A549 (cell line): ENCODE data around the gene OR52D1.

Experiments used
- CEBPB ChIP-seq, 2 experiments: fragments of >200 bp in 1 of 2; sonication (Bioruptor Twin) in 1 of 2; formaldehyde crosslinking in 1 of 2; IDR thresholded peaks; 2 replicates each; pipeline ENCODE4 v1.6.1; 2012 to 2016
- KDM1A ChIP-seq: fragments of 200-600 bp; sonication (generic); IDR thresholded peaks from 2 replicates; pipeline ENCODE4 v1.6.1; 2016; ENCODE audit warnings: low read depth, mild to moderate bottlenecking
- MAFK ChIP-seq: fragments of 450-650 bp; IDR thresholded peaks from 2 replicates; pipeline ENCODE4 v1.6.1; 2014; ENCODE audit not compliant: partially characterized antibody
- RAD21 ChIP-seq, 2 experiments: fragments of >200 bp in 1 of 2; sonication (Bioruptor Twin) in 1 of 2; formaldehyde crosslinking in 1 of 2; IDR thresholded peaks in 1 of 2; conservative IDR thresholded peaks in 1 of 2; 2 replicates in 1 of 2; 3 replicates in 1 of 2; pipeline ENCODE4 v1.6.1; 2012 to 2018; ENCODE audit warnings: inconsistent platforms in 1 of 2
- RCOR1 ChIP-seq: fragments of 150-350 bp; IDR thresholded peaks from 2 replicates; pipeline ENCODE4 v1.6.1; 2014; ENCODE audit warnings: antibody characterized with exemption, low read length, low read depth
- RFX5 ChIP-seq: fragments of 450-650 bp; IDR thresholded peaks from 2 replicates; pipeline ENCODE4 v1.7.1; 2014; ENCODE audit warnings: antibody characterized with exemption, mild to moderate bottlenecking, moderate library complexity
- SMC3 ChIP-seq: fragments of >200 bp; sonication (Bioruptor Twin); formaldehyde crosslinking; IDR thresholded peaks from 3 replicates; pipeline ENCODE4 v1.6.1; 2018; ENCODE audit warnings: inconsistent platforms
- TF ChIP-seq, protein P1 (sequence below): fragments of >200 bp; sonication (Bioruptor Twin); formaldehyde crosslinking; IDR thresholded peaks from 3 replicates; pipeline ENCODE4 v1.5.1; 2016

DNA sequence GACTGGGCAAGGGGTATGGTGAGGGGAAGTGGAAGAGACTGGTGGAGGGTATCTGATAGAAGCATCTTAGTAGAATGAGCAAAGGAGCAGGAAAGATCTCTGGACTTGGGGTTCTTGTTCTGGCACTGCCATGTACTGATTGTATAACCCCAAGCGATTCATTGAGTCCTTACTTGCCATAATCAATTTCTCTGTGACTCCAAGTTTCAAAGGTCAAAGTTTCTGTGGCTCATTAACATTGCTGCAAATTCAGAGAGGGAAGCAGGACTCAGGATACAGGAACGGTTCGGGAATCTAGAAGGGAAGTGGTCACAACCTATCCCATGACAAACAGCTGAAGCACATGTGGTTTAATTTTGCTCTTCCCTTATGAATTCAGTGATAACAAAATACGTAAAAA, 39.1 kb upstream of the OR52D1 start:
- no peak for TF ChIP-seq MAFK
- TF ChIP-seq, protein P1, sequence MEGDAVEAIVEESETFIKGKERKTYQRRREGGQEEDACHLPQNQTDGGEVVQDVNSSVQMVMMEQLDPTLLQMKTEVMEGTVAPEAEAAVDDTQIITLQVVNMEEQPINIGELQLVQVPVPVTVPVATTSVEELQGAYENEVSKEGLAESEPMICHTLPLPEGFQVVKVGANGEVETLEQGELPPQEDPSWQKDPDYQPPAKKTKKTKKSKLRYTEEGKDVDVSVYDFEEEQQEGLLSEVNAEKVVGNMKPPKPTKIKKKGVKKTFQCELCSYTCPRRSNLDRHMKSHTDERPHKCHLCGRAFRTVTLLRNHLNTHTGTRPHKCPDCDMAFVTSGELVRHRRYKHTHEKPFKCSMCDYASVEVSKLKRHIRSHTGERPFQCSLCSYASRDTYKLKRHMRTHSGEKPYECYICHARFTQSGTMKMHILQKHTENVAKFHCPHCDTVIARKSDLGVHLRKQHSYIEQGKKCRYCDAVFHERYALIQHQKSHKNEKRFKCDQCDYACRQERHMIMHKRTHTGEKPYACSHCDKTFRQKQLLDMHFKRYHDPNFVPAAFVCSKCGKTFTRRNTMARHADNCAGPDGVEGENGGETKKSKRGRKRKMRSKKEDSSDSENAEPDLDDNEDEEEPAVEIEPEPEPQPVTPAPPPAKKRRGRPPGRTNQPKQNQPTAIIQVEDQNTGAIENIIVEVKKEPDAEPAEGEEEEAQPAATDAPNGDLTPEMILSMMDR, result no peak
- no peak for TF ChIP-seq RCOR1
- TF ChIP-seq SMC3, result no peak
- TF ChIP-seq RAD21 (conservative IDR thresholded peaks at IDR 0.05 in 1 of 2, IDR thresholded peaks at IDR 0.05 in 1 of 2), result no peak
- TF ChIP-seq KDM1A, result no peak
- no peak for TF ChIP-seq CEBPB (IDR thresholded peaks at IDR 0.05)
- TF ChIP-seq RFX5, result no peak
